Activated naive CD8-positive, alpha-beta T cell treated with anti-CD3 and anti-CD28 coated beads, Interleukin-2, amount 10 ng/mL, durations not matched to agents 7 days and 5 days (primary cell): Measurements from ENCODE around the gene C20orf144. TPM values are rescaled to one million over a fixed set of nuclear protein-coding genes. Genes with fewer than 3 reads are reported as not detected.
A peak's percentile ranks its signal among the peaks of the same experiment; 100 is the strongest.

ENCODE experiments used
- ATAC-seq: fragments of 150-1000 bp; cut with Tn5 transposase; one replicate; pipeline ENCODE4 v1.10.0; 2021; ENCODE audit warnings: low read depth, moderate library complexity
- POLR2A ChIA-PET: fragments of 350-600 bp; sonication (Branson Sonifier 250); formaldehyde crosslinking; loops from one replicate; lab custom pipeline; 2021; ENCODE audit warnings: antibody characterized with exemption; lab: Charles Lee
- DNase-seq: peaks from one replicate; pipeline ENCODE4 v3.0.0; 2021
- H3K27ac Mint-ChIP-seq: one replicate; pipeline ENCODE4 v1.8.0; 2022; ENCODE audit warnings: mild to moderate bottlenecking, mixed read lengths
- H3K27me3 Mint-ChIP-seq: one replicate; pipeline ENCODE4 v1.8.0; 2022; ENCODE audit warnings: mild to moderate bottlenecking, moderate library complexity, mixed read lengths
- H3K36me3 Mint-ChIP-seq: one replicate; pipeline ENCODE4 v1.8.0; 2021; ENCODE audit warnings: mild to moderate bottlenecking, mixed read lengths
- H3K4me1 Mint-ChIP-seq: one replicate; pipeline ENCODE4 v1.8.0; 2021; ENCODE audit warnings: mixed read lengths
- H3K4me3 Mint-ChIP-seq: one replicate; pipeline ENCODE4 v1.8.0; 2022; ENCODE audit warnings: mild to moderate bottlenecking, moderate library complexity, mixed read lengths
- H3K9me3 Mint-ChIP-seq: one replicate; pipeline ENCODE4 v1.8.0; 2021; ENCODE audit warnings: mixed read lengths
- total RNA-seq, 2 experiments: library from RNA; stranded (reverse); gene quantifications; one replicate each; pipeline ENCODE4 v1.2.3, GENCODE V29; 2021

C20orf144 gene
- total RNA-seq, 2 experiments from 2014 or later = 0.39 to 0.43 TPM

DNA sequence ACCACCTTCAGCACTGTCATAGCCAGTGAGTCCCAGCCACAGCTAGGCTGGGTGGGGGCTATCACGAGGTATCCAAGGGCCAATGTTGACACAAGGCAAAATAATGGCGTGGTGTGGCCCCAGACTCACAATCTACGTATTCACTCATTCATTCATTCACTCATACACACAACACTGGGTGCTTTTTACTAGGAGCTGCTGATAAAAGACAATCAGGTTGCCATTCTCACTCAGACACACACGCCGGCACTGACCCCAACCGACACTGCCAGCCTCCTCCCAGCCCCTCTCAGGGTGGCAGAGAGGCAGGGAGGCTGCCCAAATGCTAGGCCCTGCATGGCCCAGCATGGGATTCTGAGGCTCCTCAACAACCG, 1.5 kb upstream of the C20orf144 start:
- no peaks in the 10 kb centered on the region for H3K27me3 Mint-ChIP-seq
- H3K36me3 Mint-ChIP-seq = peaks cover 2% of the 10 kb centered on the region
- POLR2A ChIA-PET = interaction anchor here (1.3 kb wide), 1 partner anchor 171 kb away, joined by 5 read pairs; the partner anchor contains the start of gene CBFA2T2
- H3K4me1 Mint-ChIP-seq = peaks cover 18% of the 10 kb centered on the region
- no peak overlapping the region for H3K4me3 Mint-ChIP-seq
- ATAC-seq (no peak), DNase-seq (no peak)
- no peaks in the 10 kb centered on the region for H3K9me3 Mint-ChIP-seq
- no peak overlapping the region for H3K27ac Mint-ChIP-seq

DNA sequence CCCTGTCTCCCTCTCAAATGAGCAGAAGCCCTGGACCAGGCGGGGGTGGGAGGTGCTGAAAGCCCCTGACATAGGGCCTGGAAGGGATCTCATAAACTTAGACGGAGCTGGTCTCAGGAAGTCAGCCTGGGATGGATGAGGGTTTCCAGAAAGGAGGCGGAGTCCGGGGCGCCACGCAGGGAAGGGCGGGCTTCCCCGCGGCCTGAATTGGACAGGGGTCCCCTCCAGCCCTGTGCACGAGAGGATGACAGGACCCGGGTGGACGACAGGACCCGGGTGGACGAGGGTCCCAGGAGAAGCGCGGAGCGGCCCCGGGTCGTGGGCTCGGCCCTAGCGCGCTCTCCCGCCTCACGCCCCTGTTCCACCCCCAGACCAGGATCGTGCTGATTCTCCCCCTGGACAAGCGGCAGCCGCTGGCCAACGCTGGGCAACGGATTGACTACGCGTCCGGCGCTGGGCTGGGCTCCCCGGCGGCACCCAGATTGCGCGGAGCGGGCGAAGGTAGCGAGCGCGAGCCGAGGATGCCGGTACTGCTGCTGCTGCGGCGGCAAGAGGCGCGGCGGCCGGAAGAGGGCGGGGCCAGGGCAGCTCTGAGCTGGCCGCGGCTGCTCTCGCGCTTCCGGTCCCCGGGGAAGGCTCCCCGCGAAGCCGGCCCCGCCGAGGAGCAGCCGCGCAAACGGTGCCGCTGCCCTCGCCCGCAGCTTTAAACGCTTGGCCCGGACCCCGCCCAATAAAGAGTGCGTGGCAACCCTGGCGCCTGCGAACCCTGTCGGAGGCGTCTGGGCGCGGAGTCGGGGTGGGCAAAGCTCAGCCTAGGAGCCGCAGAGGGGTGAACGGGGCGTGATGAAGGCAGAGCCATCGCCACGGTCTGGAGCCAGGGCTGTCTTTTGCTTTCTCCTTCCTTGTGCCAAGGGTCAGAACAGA, 1.3 kb downstream of the C20orf144 start:
- POLR2A ChIA-PET = interaction anchor here (1.0 to 8.3 kb wide), 17 partner anchors 8 to 449 kb away, joined by 3 to 116 read pairs (median 7); partner anchors contain the start of genes CBFA2T2, CDK5RAP1, E2F1 and EIF2S2
- Mint-ChIP-seq H3K27ac (peak overlapping the region; percentile 83), H3K9me3 (no peaks in the 10 kb centered on the region), H3K4me1 (peaks cover 26% of the 10 kb centered on the region), H3K36me3 (peaks cover 2% of the 10 kb centered on the region), H3K4me3 (peak overlapping the region; percentile 83), H3K27me3 (no peaks in the 10 kb centered on the region)
- peak; percentile 93 for DNase-seq
- peak; percentile 64 for ATAC-seq

DNA sequence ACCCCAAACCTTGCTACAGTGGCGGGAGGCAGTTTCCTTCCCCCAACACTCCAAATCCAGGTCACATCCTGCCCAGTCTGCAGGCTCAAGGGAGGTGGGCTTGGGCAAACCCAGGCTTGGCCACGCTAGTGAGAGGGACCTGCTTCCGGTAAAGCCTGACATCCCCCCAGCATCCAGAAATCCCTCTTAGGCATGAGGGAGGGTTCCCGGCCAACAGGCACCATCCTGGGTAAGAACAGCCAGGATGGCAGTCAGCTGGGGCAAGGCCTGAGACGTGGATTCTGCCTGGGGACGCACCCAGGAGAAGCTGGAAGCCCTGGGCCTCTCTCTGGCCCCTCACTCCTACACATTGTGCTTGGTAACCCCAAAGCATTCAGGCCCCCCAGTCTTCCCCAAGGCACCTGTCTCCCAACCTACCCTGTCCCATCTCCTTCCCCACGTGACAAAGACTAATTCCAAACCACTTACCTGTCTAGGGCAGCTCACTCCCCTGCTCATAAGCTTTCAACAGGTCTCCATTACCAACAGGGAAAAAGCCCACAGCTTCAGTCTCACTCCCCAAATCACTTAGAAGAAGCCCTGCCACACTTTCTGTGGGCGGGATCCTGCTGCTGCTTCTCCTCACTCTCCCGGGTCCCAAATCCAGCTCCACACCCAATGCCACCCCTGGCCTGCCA, 2.1 kb downstream of the C20orf144 start:
- no peak for DNase-seq
- POLR2A ChIA-PET = interaction anchor here (1.0 to 8.3 kb wide), 14 partner anchors 11 to 448 kb away, joined by 3 to 116 read pairs (median 8); partner anchors contain the start of genes CBFA2T2, CDK5RAP1, E2F1 and EIF2S2
- no peaks in the 10 kb centered on the region for H3K36me3 Mint-ChIP-seq
- H3K27ac Mint-ChIP-seq = peak overlapping the region; percentile 83
- peaks cover 25% of the 10 kb centered on the region for H3K4me1 Mint-ChIP-seq
- H3K9me3 Mint-ChIP-seq = no peaks in the 10 kb centered on the region
- no peaks in the 10 kb centered on the region for H3K27me3 Mint-ChIP-seq
- peak overlapping the region; percentile 83 for H3K4me3 Mint-ChIP-seq
- ATAC-seq = no peak

GRCh38 chr20:33664762-33665144, 2.6 kb downstream of the C20orf144 start:
- peak; percentile 31 for DNase-seq
- Mint-ChIP-seq H3K27ac (peak overlapping the region; percentile 83), H3K4me1 (peaks cover 27% of the 10 kb centered on the region), H3K27me3 (no peaks in the 10 kb centered on the region), H3K36me3 (peaks cover under 1% of the 10 kb centered on the region), H3K4me3 (peak overlapping the region; percentile 83), H3K9me3 (no peaks in the 10 kb centered on the region)
- POLR2A ChIA-PET = interaction anchor here (0.6 to 8.3 kb wide), 9 partner anchors 10 to 222 kb away, joined by 3 to 116 read pairs (median 10); partner anchors contain the start of genes CBFA2T2, E2F1, NECAB3 and PXMP4
- ATAC-seq = no peak

DNA sequence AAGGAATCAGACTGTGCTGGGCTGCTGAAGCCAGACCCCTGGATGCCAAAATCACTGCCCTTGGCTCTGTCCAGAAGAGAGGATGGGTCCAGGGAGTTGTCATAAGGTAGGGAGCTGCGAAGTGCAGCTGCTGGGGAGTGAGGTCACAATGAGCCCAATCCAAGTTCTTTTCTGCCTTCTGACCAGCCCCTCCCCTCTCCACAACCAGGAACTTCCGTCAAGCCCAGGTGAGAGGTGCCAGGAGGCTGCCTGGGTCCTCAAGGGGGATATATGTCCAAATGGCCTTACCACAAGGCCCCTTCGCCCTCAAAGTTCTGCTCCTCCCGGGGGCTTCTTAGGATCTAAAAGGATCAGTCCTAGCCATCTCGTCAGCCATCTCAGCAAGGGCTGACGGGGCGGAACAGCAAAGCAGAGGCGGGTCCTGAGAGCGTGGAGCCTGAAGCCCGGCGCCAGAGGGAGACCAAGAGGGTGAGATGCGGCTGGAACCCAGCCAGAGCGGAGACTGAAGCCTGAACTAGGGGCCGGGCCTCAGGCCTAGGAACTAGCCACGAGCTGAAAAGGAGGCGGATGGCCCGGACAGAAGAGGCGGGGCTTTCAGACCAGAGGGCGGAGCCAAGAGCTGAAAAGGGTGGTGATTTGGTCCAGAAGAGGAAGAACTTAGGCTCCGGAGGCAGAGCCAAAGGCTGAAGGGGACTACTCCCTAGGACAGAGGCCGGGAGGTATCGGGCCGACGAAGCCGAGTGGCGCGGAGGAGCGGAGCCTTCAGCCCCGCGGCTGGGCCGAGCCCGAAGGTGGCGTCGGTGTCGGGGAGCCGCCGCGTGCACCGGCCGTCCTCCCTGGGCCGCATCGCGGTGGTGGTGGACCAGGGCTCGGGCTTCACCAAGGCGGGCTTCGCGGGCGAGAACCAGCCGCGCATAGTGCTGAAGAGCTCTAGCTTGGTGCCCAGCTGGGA, 4.4 kb downstream of the C20orf144 start, which contains the start of gene ACTL10:
Gene ACTL10, plus strand, starts transcription at position 651 of the 952 bp plus-strand sequence. CDS start 555 bp downstream, outside the sequence.
- ATAC-seq = peak; percentile 51
- POLR2A ChIA-PET = interaction anchor here (0.9 to 8.3 kb wide), 12 partner anchors 9 to 446 kb away, joined by 3 to 116 read pairs (median 12); partner anchors contain the start of genes CBFA2T2, CDK5RAP1, E2F1 and EIF2S2
- Mint-ChIP-seq H3K36me3 (peaks cover 4% of the 10 kb centered on the region), H3K27me3 (no peaks in the 10 kb centered on the region), H3K27ac (peak within 1 kb of the TSS; percentile 93), H3K4me1 (peaks cover 28% of the 10 kb centered on the region), H3K9me3 (no peaks in the 10 kb centered on the region), H3K4me3 (peak within 1 kb of the TSS; percentile 92)
- peak; percentile 84 for DNase-seq

DNA sequence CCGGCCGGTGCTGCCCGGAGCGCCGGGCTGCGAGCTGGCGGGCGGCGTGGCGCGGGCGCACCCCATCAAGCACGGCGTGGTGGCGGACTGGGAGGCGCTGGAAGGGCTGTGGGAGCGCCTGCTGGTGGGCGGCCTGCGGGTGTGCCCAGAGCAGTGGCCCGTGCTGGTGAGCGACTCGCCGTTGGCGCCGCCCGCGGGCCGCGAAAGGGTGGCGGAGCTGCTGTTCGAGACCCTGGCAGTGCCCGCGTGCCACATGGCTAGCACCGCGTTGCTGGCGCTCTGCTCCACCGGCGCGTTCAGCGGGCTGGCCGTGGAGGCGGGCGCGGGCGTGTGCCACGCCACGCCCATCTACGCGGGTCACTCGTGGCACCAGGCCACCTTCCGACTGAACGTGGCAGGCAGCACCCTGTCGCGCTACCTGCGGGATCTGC, 5.1 kb downstream of the C20orf144 start:
- peak overlapping the region; percentile 76 for H3K4me3 Mint-ChIP-seq
- peak overlapping the region; percentile 80 for H3K27ac Mint-ChIP-seq
- no peaks in the 10 kb centered on the region for H3K9me3 Mint-ChIP-seq
- no peaks in the 10 kb centered on the region for H3K27me3 Mint-ChIP-seq
- H3K36me3 Mint-ChIP-seq = peaks cover 8% of the 10 kb centered on the region
- ATAC-seq = peak; percentile 8
- POLR2A ChIA-PET = interaction anchor here (0.9 to 8.3 kb wide), 14 partner anchors 8 to 445 kb away, joined by 3 to 116 read pairs (median 12); partner anchors contain the start of genes CBFA2T2, CDK5RAP1, E2F1 and EIF2S2
- no peak for DNase-seq
- peaks cover 33% of the 10 kb centered on the region for H3K4me1 Mint-ChIP-seq

GRCh38 chr20:33667676-33668465, 5.7 kb downstream of the C20orf144 start:
- DNase-seq (peak; percentile 89), ATAC-seq (peak; percentile 53)
- Mint-ChIP-seq H3K4me1 (peaks cover 33% of the 10 kb centered on the region), H3K27me3 (no peaks in the 10 kb centered on the region), H3K9me3 (no peaks in the 10 kb centered on the region), H3K27ac (peak overlapping the region; percentile 80), H3K36me3 (peaks cover 8% of the 10 kb centered on the region), H3K4me3 (peak overlapping the region; percentile 76)
- POLR2A ChIA-PET = interaction anchor here (0.9 to 8.3 kb wide), 11 partner anchors 7 to 445 kb away, joined by 3 to 116 read pairs (median 13); partner anchors contain the start of genes CBFA2T2, CDK5RAP1, E2F1 and EIF2S2

DNA sequence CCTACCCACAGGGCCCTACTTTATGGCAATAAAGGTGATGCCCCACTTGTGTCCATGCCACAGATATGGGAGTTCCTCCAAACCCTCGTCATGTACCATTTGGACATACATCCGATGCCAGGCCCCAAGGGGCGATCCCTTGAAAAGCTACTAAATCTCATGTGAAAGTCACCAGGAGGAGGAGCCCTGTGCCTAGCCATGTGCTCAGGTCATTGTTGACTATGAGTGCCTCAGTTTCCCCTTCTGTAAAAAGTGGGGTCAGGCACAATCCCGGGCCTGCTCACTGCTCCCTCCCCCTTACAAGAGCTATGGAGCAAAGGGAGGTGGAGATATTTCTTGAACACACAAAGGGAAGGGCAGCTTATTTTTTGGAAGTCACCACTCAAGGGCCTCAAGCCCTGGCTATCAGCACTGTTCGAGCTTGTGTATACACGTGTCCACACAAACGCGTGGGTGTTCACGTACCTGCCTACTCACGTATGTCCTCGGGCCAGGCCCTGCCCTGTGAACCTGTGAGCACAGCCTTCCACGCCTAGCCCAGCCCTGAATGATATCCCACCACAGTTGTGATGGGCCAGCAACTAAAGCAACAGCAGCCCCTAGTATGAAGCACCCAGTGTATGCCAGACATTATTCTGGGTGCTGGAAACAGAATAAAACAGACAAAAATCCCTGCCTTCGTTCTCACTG, 6.5 kb downstream of the C20orf144 start:
- Mint-ChIP-seq H3K27me3 (no peaks in the 10 kb centered on the region), H3K9me3 (no peaks in the 10 kb centered on the region), H3K27ac (peak overlapping the region; percentile 80), H3K4me1 (peaks cover 39% of the 10 kb centered on the region), H3K4me3 (peak overlapping the region; percentile 76), H3K36me3 (peaks cover 9% of the 10 kb centered on the region)
- POLR2A ChIA-PET = interaction anchor here (0.9 to 8.3 kb wide), 10 partner anchors 11 to 444 kb away, joined by 3 to 116 read pairs (median 14); partner anchors contain the start of genes CBFA2T2, CDK5RAP1, E2F1 and EIF2S2
- no peak for ATAC-seq
- no peak for DNase-seq

DNA sequence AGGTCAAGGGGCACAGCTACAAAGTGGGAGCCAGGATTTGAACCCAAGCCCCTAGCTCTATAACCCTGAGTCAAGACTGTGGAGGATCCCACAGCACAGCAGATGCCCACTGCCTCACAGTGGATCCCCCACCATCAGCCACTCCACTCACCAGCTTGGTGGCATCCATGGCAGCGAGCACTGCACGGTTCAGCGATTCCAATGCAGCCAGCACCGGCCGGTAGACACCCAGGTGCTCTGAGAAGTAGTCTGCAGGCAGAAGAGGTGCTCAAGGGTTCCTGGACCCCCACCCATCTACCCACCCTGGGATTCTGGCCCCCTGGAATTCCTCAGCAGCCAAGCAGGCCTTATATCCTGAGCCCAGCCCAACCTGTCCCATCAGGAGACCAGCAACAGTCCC, 7.1 kb downstream of the C20orf144 start:
- Mint-ChIP-seq H3K36me3 (peaks cover 9% of the 10 kb centered on the region), H3K27ac (no peak overlapping the region), H3K9me3 (no peaks in the 10 kb centered on the region), H3K4me1 (peaks cover 39% of the 10 kb centered on the region), H3K4me3 (no peak overlapping the region), H3K27me3 (no peaks in the 10 kb centered on the region)
- DNase-seq = no peak
- POLR2A ChIA-PET = interaction anchor here (1.4 to 8.3 kb wide), 5 partner anchors 11 to 268 kb away, joined by 3 to 116 read pairs (median 20); partner anchors contain the start of genes CDK5RAP1, E2F1 and PXMP4
- no peak for ATAC-seq

GRCh38 chr20:33669873-33670640, 7.9 kb downstream of the C20orf144 start:
- ATAC-seq (no peak), DNase-seq (no peak)
- POLR2A ChIA-PET = interaction anchor here (3.4 to 8.3 kb wide), 2 partner anchors 10 to 15 kb away, joined by 16 to 116 read pairs; no protein-coding TSS in a partner anchor
- Mint-ChIP-seq H3K9me3 (no peaks in the 10 kb centered on the region), H3K27ac (peak overlapping the region; percentile 50), H3K36me3 (peaks cover 11% of the 10 kb centered on the region), H3K27me3 (no peaks in the 10 kb centered on the region), H3K4me1 (peaks cover 36% of the 10 kb centered on the region), H3K4me3 (no peak overlapping the region)
